ENCODE data around the gene GHR.

Gene GHR

GRCh38 chr5:42462083-42462482 is 38.8 kb downstream of the GHR start:
- DNase-seq (ENCODE audit: low spot score): no peak

DNA sequence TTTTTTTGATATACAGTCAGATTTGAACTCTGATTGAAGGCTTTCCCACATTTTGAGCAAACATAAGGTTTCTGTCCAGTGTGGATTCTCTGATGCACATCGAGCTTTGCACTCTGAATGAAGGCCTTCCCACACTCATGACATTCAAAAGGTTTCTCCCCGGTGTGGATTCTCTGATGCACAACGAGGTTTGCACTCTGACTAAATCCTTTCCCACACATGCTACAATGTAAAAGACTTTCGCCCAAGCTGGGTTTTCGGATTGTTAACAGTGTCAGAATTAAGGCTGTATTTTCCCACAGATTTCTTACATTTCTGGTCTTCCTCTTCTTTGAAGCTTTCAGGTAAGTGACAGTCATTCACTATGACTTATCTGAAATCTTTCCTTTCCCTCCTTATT is 44.3 kb downstream of the GHR start:
- no peak for DNase-seq (ENCODE audit: low spot score)

GRCh38 chr5:42467981-42468524 is 44.8 kb downstream of the GHR start:
- no peak for DNase-seq (ENCODE audit: low spot score)

DNA sequence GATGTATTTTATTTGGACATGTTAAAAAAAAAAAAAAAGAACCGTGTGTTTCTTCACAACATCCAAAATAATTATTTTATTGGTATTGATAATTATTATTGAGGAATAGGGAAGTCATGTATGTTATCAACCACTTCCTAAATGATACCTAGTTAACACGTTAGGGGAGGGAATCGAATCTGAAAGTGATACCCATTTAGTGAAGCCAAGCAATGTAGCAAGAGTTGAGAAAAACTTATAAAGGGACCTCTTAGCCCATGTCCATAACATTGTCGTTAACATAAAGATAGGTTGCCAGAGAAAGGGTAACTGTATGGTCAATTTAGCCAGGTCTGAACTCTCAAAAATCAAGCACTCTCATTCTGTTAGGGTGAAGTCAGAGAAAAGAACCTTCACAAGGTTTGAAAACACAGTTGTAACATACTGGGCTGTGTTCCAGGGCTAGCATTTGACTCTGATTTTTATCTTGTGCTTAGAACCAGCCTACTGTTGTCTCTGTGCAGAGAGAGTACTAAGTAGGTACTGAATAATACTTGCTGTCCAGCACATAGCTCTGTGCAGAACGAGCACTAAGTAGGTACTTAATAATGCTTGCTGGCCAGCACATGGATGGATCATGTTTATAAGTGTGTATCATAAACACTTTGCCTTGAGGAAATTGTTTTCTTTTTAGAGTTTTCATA is 60.4 kb downstream of the GHR start:
- DNase-seq (ENCODE audit: low spot score): no peak

DNA sequence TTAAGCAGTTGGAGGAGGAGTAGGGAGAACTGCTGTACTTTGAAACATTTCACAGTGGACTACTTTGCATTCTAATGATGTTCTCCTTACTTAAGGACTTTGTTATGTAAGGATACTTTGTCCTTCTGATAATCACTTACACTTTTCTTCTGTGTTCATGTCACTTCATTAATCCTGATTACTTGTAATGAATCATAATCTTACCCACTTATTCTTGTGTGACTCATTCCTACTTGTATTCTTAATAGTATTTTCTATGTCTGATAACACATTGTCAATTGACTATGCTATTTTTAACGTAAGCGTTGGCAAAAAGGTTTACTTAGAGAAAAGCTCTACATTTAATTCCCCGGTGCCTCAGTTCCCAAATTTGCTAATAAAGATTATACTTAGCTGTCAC is 63.8 kb downstream of the GHR start:
- no peak for DNase-seq (ENCODE audit: low spot score)

DNA sequence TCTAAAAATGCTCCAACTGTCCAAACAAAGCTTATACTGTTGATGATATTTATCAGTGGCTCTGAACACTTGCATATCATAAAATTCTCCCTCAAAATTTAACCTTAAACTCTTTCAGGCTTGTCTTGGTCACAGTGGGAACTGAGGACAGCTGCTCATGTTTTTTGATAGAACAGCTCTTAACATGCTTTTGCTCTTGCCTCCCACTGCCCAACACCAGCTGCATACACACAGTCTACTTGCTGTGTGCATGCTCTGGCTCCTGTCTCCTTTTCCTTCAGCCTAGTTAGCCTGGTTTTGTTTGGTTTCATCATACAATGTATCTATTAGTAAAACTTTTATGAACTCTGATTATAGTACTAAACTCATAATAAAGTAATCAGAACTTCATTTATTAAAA is 64.6 kb downstream of the GHR start:
- DNase-seq (ENCODE audit: low spot score): no peak

- DNase-seq (ENCODE audit: low spot score): no peak
These were observed 67.6 kb downstream of the GHR start for GRCh38 chr5:42490831-42491230.

- no peak for DNase-seq (ENCODE audit: low spot score)
These were observed 68.5 kb downstream of the GHR start for GRCh38 chr5:42491699-42492098.

DNA sequence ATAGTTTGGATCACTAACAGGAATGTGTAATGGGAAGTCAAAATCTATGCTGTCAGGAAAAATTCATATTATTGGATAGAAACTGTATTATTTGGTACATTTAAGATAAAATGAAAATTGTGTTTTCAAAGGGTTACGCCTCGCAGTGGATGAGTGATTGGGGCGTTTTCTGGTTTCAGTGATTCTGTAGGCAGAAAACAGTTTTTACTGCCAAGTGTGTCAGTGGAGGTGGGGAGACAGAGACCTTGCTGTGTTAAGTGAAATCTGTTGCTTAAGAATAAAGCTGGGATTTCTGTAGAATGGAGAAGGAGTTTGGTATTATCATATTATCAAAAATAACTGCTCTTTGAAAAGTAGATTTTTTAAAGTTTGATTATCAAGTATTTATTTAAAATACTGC is 69.7 kb downstream of the GHR start:
- no peak for DNase-seq (ENCODE audit: low spot score)

GRCh38 chr5:42494414-42494813 is 71.2 kb downstream of the GHR start:
- no peak for DNase-seq (ENCODE audit: low spot score)

DNA sequence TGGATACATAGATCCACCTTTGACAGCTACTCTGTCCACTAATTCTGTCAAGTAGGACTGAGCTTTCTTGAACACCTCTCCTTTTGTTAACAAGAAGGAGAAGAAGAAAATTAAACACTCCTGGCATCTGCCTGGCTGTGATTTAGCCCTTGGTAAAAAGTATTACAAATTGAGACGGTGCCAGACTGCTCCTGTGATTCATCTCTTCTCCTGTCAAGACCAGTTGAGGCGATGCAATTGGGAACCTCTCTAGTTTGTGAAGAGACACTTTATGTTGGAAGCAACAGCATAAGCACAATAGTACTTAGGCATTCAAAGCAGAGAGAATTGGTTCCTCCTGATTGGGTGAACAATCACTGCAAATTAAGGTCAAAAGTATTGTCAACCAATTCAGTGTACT is 72.7 kb downstream of the GHR start:
- DNase-seq (ENCODE audit: low spot score): no peak

DNA sequence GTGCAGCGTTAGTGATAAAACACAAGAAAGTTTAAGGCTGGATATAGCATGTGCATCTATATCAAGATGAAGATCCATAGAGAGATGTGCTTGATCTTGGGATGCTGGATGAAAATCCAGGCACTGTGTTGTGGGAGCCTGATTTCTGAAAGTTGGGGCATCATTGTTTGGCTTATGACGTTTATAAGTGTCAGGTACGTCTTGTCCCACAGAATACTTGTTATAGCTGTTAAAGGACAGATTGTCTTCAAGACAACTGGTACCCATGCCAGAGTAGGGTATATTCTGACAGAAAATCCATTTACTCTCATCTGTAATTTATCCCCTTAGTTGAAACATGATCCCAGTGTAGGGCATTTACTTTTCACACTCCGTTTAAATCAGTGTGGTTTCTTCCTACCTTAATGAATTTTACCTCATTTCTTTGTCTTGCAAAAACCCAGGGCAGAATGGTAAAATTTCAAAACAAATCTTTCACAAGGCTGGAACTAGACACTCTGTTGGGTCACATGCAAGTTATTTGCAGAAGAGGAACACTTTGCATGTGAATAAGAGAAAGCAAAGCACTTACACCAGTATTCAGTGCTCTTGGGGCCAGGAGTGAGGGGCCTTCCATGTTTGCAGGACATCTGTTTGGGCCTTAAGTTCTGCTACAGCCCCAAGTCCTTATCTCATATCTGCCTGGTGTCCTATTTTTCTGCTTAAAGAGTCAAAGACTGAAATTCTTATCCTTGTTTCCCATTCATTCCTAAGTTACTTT is 73.3 kb downstream of the GHR start:
- no peak for DNase-seq (ENCODE audit: low spot score)

GRCh38 chr5:42498000-42498399 is 74.8 kb downstream of the GHR start:
- DNase-seq (ENCODE audit: low spot score): no peak

- DNase-seq (ENCODE audit: low spot score): no peak
These were observed 75.8 kb downstream of the GHR start for GRCh38 chr5:42499016-42499415.

DNA sequence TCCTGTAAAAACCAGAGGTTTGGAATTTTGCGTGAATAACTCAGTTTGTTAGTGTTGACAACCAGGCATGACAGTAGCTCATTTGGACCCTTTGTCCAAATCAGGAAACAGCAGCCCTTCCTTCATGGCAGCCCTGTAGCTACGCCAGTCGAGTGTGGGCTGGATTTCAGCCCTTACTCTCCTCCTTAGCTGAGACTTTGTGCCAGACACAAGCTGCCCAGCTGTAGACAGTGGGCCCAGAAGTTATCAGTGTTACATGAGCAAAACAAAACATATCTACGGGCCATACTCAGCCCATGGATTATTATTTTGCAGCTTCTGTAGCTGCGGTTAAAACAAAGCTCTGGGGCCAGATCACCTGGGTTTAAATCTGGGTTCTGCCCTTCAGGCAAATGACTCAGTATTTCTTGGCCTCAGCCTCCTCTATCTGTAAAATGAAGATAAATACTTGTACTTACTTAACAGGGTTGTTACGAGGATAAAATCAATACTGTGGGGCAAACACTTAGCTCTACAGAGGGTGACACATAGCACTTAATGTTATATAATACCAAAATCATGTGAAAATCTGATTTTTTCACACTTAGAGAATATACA is 76.9 kb downstream of the GHR start:
- DNase-seq (ENCODE audit: low spot score): no peak

GRCh38 chr5:42502613-42503470 is 79.6 kb downstream of the GHR start:
- DNase-seq (ENCODE audit: low spot score): no peak

DNA sequence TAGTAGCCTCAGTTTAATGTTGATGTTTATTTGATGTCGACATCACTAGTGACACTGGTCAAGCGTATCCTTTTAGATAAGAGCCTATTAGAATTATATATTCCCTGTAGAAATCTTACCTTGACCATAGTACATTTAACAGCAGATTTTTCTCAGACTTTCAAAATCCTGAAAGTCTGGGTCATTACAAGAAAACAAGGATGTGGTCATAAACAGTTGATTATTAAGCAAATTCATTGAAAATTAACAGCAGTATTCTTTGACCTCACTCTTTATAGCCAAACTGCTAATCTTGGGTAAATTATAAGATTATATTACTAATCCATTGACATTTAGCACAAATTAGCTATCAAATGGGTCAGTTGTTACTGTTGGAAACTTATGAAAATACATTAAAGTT is 83.4 kb downstream of the GHR start:
- no peak for DNase-seq (ENCODE audit: low spot score)

- DNase-seq (ENCODE audit: low spot score): no peak
These were observed 84.3 kb downstream of the GHR start for GRCh38 chr5:42507451-42508097.

GRCh38 chr5:42513246-42513645 is 90.0 kb downstream of the GHR start:
- no peak for DNase-seq (ENCODE audit: low spot score)

DNA sequence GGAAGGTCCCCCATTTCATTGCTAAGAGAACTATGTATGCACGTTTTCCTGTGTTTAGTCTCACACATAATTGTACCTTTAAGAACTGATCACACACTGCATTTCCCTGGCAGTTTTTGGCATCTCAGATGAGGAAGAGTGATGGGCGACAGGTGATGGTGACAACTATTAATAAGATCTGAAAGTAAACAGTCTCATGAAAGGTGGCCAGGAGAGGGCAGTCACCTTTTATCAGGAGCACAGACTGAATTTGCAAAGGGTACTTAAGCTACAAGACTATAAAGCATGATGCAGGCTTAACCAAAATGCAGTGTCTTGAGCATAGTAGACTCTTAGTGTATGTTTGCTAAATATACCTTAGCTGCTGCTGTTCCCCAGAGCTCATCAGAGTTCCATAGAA is 91.5 kb downstream of the GHR start:
- no peak for DNase-seq (ENCODE audit: low spot score)

- DNase-seq (ENCODE audit: low spot score): no peak
These were observed 92.3 kb downstream of the GHR start for GRCh38 chr5:42515504-42515903.
